GM19240 (cell line): ENCODE measurements around the gene ZNF664.

Experiments used
- DNase-seq: peaks from one replicate; pipeline ENCODE4 v3.0.0; 2011; ENCODE audit warnings: low spot score; ENCODE audit not compliant: insufficient read length

The ZNF664 gene

GRCh38 chr12:124008595-124008994 is 35.6 kb downstream of the ZNF664 start:
- DNase-seq = no peak

DNA sequence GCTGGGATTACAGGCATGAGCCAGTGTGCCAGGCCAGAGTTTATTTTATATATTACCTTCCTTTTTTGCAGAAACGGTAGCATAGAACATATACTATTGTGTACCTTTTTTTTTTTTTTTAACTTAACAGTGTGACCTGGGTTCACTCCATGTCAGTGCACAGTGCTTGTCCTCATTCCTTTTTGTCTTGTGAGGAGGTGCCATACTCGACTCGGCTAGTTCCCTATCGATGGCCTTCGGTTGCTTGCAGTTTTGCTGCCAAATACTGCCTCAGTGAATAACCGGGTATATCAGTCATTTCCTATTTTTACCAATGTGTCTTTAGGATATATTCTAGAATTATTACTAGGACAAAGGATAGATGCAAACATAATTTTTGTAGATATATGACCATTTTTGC is 36.8 kb downstream of the ZNF664 start:
- DNase-seq = no peak

- DNase-seq = no peak
Observed at GRCh38 chr12:124010687-124011086, 37.7 kb downstream of the ZNF664 start.

GRCh38 chr12:124011435-124012115 is 38.6 kb downstream of the ZNF664 start:
- no peak for DNase-seq

- no peak for DNase-seq
Observed at GRCh38 chr12:124013073-124013472, 40.1 kb downstream of the ZNF664 start.

DNA sequence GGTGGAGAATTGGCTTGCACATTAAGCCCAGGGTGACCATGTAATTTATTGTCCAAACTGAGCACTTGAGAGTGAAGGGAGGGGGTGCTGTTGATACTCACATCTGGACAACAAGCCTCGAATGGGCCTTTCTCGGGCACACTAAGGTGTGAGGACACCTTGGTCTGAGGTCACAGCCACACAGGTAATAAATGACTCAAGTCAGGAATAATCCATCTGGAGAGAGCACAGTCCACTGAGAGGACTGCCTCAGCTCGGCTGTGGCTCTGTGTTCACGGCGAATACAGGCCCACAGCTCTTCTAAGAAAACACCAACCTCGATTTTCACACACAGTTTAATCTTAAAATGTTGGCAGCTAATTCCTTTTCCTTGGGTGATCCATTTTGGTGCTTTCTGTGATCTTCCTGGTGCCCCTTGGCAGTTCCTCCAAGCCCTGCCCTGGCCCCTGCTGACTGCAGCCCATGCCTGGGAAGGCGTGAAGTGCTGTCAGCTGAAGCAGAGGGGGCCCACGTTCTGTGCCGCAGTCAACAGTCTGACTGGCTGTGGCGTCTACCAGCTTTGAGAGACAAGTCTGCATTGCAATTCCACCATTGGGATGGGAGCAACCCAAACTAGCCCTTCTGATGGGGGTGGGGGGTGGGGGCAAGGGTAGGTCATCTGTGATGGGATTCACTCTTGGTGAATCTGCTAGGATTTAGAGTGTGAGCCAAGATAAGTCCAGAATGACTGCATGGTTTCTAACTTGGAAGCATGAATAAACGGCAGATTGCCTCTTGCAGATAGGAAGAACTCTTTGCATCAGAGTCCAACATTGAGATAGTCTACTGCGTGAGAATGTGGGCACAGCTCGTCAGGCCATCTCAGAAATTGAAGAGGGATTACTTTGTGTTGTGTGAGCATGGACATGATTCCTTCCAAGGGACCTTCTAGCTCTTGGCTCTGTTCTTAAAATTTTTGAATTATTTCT is 42.8 kb downstream of the ZNF664 start:
- no peak for DNase-seq

DNA sequence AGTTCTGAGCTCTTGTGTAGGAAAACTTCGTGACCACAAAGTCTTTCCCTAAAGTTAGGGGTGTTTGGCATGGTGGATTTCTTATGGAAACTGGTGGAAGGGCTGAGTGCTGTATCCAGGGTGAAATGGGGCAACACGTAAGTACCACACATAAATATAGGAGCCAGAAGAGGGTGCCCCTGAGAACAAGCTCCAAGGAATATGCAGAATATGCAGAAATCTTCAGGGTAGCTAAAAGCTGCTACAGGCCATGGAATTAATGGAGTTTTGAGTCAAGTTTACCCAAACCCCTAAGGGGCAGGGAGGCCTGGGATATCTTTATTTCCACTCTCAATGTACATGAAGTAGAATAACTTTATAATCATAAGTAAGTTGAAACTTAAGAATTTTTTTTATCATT is 44.0 kb downstream of the ZNF664 start:
- no peak for DNase-seq

GRCh38 chr12:124018539-124018938 is 45.5 kb downstream of the ZNF664 start:
- no peak for DNase-seq

DNA sequence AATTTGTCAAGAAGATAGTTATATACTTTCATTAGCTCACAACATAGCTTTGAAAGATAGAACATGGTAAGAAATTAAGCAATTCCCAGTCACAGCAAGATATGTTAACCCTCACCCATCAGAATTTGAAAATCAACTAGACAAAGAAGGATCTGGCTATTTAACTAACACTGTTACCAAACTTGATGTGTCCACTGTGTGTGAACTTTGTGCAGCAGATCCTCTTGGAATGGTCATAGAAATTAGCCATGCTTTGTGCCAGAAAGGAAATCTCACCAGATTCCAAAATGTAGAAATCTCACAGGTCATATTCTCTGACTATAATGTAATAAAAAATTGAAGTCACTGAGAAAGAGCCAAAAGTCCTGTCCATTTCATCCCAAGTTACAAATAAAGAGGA is 46.1 kb downstream of the ZNF664 start:
- no peak for DNase-seq

DNA sequence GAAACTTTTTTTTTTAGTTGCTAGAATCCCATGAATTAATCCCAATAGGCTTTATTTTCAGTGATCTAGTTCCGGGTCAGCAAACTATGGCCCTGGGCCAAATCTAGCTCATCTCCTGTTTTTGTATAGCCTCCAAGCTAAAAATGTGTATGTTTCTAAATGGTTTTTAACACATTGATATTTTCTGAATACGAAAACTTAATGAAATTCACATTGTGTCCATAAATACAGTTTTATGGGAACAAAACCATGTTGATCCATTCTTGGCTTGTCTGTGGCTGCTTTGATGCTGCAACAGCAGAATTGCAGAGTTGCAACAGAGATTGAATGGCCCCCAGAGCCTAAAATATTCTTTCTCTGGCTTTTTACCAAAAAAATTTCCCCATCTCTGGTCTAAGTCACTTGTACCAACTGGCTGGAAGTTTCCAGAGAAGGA is 47.5 kb downstream of the ZNF664 start:
- DNase-seq = no peak

- no peak for DNase-seq
Observed at GRCh38 chr12:124021007-124021406, 48.0 kb downstream of the ZNF664 start.

DNA sequence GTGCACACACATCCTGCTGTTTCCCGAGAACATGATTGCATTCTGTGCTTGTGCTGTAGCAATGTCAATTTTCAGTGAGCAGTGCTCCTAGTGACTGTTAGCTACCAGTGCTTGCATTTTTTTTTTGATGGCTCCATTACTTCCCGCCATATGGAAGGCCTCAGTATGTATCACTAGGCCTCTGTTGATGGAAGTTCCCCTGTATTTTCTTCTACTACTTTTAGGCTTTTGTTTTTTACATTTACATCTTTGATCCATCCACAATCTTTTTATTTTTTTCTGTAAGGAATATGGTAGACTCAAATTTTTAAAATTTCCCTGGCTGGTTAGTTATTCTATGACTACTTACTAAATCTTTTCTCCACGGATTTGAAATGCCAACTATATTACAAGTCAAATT is 49.1 kb downstream of the ZNF664 start:
- no peak for DNase-seq

DNA sequence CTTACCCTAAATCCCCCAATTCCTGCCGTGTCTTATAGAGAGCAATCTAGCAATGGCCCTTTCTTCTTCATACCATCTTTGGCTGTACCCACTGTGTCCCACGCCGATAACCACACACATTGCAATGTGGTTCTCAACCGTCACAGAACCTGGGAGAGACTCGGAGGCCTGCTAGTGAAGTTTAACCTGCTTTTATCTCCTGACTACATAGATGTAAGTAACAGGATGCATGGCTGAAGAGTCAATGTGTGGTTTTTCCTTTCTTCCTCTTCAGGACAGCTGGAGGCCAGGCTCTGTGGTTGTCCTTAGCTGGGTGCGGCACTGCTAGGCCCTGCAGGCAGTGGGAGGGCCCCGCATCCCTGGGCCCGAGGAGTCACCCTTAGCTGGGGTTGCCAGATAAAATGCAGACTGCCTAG is 51.3 kb downstream of the ZNF664 start:
- DNase-seq = no peak

- DNase-seq = no peak
Observed at GRCh38 chr12:124024776-124025175, 51.8 kb downstream of the ZNF664 start.

DNA sequence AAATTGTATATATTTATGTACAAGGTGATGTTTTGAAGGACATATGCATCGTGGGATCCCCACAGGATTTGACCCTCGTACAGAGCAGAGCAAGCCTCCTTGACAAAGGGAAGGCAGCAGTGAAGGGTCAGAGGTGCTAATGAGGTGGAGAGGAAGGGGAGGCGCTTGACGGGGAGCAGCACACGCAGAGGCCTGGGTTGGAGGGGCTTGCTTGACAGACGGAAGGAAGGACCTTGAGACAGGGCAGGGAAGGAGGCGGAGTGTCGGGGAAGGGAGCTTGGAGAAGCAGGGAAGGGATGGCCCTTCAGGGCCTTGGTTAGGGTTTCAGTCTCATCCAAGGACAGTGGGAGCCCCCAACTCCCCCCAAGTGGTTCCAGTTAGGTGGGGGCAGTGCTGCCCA is 52.6 kb downstream of the ZNF664 start:
- no peak for DNase-seq

GRCh38 chr12:124026755-124027745 is 54.0 kb downstream of the ZNF664 start:
- no peak for DNase-seq

DNA sequence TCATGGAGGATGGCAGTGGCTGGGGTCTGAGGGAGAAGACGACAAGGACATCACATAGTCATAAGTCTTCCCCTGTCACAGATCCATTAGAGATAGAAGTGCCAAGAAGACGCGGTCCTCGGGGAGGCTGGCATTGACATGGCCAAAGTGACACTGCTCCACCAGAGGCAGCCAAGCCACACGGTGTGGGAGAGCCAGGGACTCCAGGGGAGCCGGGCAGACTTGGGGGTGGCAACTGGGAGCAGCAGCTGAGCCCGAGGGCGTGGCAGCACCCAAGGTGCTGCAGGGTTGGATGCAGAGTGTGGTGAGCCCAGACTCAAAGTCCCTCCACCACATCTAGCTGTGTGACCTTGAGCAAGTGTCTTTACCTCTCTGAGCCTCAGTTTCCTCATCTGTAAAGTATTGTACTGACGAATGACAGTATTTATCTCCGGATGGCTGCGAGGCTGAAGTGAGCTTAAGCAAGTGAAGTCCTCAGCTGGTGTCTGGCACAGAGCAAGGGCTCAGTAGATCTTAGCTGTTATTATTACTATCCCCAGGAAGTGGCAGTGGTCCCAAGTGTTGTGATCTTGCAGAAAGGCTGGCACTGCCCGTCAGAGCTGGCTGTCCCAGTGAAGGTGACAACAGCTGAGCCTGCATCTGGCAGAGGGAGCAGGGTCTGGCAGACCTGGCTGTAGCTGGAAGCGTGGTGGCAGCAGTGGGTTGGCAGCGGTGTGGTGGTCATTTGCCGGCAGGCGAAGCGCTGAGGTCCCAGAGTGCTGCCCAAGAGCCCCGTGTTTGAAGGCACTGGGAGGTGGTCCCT is 54.9 kb downstream of the ZNF664 start:
- no peak for DNase-seq

DNA sequence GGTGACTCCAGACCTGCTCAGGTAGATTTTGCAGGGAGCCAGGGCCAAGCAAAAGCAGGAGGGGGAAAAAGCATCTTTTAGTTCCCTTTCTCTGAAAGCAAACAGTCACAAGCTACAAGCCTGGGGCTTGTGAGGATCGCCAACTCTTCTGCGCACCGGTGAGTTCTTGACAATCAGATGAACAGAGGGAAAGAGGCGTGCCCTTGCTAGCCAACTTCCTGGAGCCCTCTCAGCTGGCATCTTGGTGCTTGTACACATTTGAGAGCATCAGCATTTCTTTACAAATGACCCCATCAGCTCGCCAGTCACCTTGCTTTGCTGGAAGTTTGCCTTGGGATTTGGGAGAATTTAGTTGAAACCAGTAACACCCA is 55.5 kb downstream of the ZNF664 start:
- DNase-seq = no peak

GRCh38 chr12:124030008-124030407 is 57.0 kb downstream of the ZNF664 start:
- no peak for DNase-seq

GRCh38 chr12:124030510-124030909 is 57.5 kb downstream of the ZNF664 start:
- DNase-seq = no peak

- no peak for DNase-seq
Observed at GRCh38 chr12:124031058-124031457, 58.0 kb downstream of the ZNF664 start.
